HG03039 (cell line): ENCODE results near the gene YAF2.
"Not testable (repeated sequence)": the region's sequence is repeated elsewhere in the genome, so short reads cannot be mapped to it uniquely, and the experiment has no call there.

Experiments
- ATAC-seq: cut with Tn5 transposase; IDR thresholded peaks from one replicate; pipeline ENCODE4 v1.9.1; 2021; ENCODE audit warnings: mild to moderate bottlenecking, moderate library complexity; ENCODE audit not compliant: unreplicated experiment

The YAF2 gene

GRCh38 chr12:42255221-42255865 is 17.3 kb upstream of the YAF2 start:
- no peak for ATAC-seq

GRCh38 chr12:42252645-42253044 is 14.6 kb upstream of the YAF2 start:
- ATAC-seq: not testable (repeated sequence)

GRCh38 chr12:42249033-42249432 is 11.0 kb upstream of the YAF2 start:
- ATAC-seq: not testable (repeated sequence)

- ATAC-seq: no peak
Measured at GRCh38 chr12:42240131-42240750, 2.2 kb upstream of the YAF2 start.

GRCh38 chr12:42237853-42238239 is 202 bp downstream of the YAF2 start:
- peak; percentile 26 for ATAC-seq

- peak; percentile 73 for ATAC-seq
Measured at GRCh38 chr12:42237052-42237852, 796 bp downstream of the YAF2 start.

- no peak for ATAC-seq
Measured at GRCh38 chr12:42236017-42236416, 2.0 kb downstream of the YAF2 start.

- ATAC-seq: no peak
Measured at GRCh38 chr12:42235426-42235825, 2.6 kb downstream of the YAF2 start.

- no peak for ATAC-seq
Measured at GRCh38 chr12:42234970-42235369, 3.1 kb downstream of the YAF2 start.

GRCh38 chr12:42227525-42227924 is 10.5 kb downstream of the YAF2 start:
- ATAC-seq: not testable (repeated sequence)

- ATAC-seq: not testable (repeated sequence)
Measured at GRCh38 chr12:42224501-42224900, 13.5 kb downstream of the YAF2 start.

- ATAC-seq: no peak
Measured at GRCh38 chr12:42222724-42223123, 15.3 kb downstream of the YAF2 start.

GRCh38 chr12:42221726-42222125 is 16.3 kb downstream of the YAF2 start:
- ATAC-seq: no peak

GRCh38 chr12:42217656-42218055 is 20.4 kb downstream of the YAF2 start:
- ATAC-seq: no peak

- no peak for ATAC-seq
Measured at GRCh38 chr12:42216737-42217136, 21.3 kb downstream of the YAF2 start.

GRCh38 chr12:42215759-42216158 is 22.3 kb downstream of the YAF2 start:
- not testable (repeated sequence) for ATAC-seq

- no peak for ATAC-seq
Measured at GRCh38 chr12:42213954-42214426, 24.1 kb downstream of the YAF2 start.

- ATAC-seq: no peak
Measured at GRCh38 chr12:42213023-42213422, 25.0 kb downstream of the YAF2 start.

GRCh38 chr12:42208574-42208973 is 29.5 kb downstream of the YAF2 start:
- ATAC-seq: no peak

GRCh38 chr12:42204819-42205218 is 33.2 kb downstream of the YAF2 start:
- no peak for ATAC-seq

GRCh38 chr12:42204362-42204761 is 33.7 kb downstream of the YAF2 start:
- ATAC-seq: no peak

GRCh38 chr12:42201063-42201462 is 37.0 kb downstream of the YAF2 start:
- ATAC-seq: no peak
